ES-I3 (cell line): ENCODE data around the gene TRERF1.

ENCODE experiments used
- H3K36me3 ChIP-seq: 2 replicates; pipeline ENCODE4 v1.6.1; 2013; ENCODE audit warnings: mild to moderate bottlenecking, low read length, control low read depth, moderate library complexity; ENCODE audit not compliant: insufficient read depth
- H3K4me1 ChIP-seq: 2 replicates; pipeline ENCODE4 v1.6.1; 2013; ENCODE audit warnings: mild to moderate bottlenecking, control low read depth, low read length; ENCODE audit not compliant: insufficient read depth
- H3K9ac ChIP-seq: 2 replicates; pipeline ENCODE4 v1.6.1; 2013; ENCODE audit warnings: low read depth, mild to moderate bottlenecking, low read length, moderate library complexity
- H3K9me3 ChIP-seq: 2 replicates; pipeline ENCODE4 v1.6.1; 2013; ENCODE audit warnings: mild to moderate bottlenecking, low read length, moderate library complexity; ENCODE audit not compliant: control insufficient read depth, insufficient read depth

TRERF1 gene

DNA sequence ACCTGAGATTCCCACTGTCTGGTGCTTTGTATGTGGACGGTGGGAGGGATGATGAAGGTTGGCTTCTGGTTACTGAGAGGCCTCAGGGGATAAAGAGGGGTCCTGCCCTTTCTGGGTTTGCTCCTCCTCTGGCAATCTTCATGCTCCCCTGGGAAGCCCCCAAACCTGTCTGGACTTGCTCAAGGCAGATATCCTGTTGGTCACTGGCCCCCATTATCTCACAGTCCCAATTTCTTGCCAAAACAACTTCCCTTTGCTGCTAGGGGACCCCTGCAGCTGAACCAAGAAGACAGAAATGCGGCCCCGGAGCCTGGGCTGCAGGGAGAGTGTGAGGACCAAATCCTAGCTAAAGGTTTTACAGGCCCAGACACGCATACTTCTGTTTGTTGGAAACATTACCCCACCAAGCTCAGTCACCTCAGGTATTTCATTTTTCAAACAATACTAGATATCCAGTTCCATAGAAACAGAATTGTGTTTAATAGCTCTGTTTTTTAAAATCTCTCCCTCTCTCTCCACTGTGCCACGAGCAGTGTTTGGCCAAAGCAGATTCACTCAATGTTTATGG, 170.7 kb downstream of the TRERF1 start:
- Histone ChIP-seq H3K36me3 (no peaks in the 10 kb centered on the region), H3K4me1 (peaks cover 16% of the 10 kb centered on the region), H3K9me3 (no peaks in the 10 kb centered on the region), H3K9ac (no peak overlapping the region)

DNA sequence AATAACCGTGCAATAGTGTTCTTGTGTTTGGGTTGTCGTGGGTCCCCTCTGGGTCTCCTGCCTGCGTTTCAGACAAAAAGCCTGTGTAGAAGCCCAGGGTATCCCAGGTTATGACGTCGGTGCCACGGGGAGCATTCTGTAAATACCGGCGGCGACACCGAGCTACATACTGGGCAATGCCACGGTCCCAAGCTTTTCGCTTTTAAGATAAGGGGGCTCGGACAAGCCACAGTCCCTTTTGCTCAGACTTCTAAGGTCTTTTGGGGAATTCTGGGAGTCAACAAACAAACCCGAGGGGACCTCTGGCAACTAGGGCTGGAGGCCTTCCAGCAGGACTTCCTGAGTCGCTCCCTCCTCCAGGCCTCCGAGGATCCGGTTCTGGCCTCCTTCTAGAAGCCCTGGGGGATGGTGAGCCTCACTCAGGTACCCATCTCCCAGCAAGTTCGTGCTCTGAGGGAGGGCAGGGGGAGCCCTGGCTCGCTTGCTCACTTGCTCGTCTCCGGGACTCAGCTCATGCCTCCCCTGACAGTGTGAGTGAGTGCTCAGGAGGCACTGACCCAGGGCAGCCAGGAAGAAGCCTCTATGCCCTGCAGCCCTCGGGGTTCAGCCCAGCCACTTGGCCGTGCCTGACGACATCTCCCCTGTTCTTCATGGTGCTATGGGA, 171.6 kb downstream of the TRERF1 start:
- H3K4me1 ChIP-seq, result peaks cover 17% of the 10 kb centered on the region
- no peaks in the 10 kb centered on the region for H3K9me3 ChIP-seq
- H3K9ac ChIP-seq, result no peak overlapping the region
- no peaks in the 10 kb centered on the region for H3K36me3 ChIP-seq

DNA sequence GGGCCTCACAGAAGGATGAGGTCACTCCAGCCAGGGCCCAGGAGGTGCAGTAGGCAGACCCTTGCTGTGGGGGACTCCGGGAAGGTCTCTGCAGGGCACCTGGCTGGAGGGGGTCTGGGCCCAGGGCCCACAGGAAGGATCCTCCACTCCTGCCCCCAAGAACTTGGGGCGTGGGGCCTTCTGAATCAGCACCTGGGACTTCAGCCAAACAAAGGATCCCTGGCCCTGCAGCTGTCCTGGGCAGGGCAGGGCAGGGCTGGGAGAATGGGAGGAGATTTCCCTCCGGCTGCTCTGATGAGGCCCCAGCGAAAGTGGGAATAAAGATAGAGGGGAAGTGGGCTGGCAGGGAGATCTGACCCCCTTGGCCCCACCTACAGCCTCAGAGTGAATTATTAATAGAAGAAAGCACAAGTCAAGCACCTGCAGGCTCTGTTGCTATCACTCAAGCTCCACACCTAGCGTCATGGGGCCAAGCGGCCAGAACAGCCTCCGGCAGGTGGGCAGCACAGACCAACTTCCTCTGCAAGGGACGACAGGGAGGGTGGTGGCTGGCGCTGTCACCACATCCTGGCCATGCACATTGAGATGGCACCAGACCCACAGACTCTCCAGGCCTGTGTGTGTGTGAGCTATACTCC, 172.5 kb downstream of the TRERF1 start:
- peaks cover 17% of the 10 kb centered on the region for H3K4me1 ChIP-seq
- no peaks in the 10 kb centered on the region for H3K9me3 ChIP-seq
- H3K9ac ChIP-seq, result no peak overlapping the region
- H3K36me3 ChIP-seq, result no peaks in the 10 kb centered on the region

DNA sequence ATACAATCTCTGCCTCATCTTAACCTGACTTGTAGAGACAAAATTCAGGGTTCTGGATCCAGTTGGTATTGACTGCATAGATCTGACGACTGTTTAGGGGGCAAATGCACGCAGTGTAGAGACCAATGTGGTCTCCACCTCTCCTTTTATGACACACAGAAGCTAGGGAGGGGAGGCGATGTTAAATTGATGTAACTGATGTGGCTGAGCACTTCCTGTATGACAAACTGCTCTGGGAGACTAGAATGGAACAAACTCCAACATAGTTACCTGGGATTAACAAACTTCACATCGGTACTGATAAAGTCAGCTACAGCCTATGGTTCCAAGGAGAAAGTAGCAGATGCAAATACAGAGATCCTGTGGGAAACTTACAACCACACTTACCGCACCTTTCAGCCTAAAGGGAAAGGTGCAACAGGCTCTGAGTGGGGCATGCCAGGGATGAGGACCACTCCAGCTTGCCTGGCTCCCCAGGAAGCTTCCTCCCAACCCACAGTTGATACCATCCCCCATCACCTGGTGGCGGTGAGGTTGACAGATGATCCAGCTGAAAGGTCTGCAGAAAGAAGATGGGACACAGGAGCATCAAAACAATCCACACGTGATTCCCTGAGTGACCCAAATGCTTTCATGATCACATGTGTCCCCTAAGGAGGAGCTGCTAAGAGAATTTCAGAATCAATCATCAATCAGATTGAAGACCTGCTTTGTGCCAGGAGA, 173.4 kb downstream of the TRERF1 start:
- no peaks in the 10 kb centered on the region for H3K9me3 ChIP-seq
- H3K36me3 ChIP-seq, result no peaks in the 10 kb centered on the region
- H3K9ac ChIP-seq, result no peak overlapping the region
- peaks cover 17% of the 10 kb centered on the region for H3K4me1 ChIP-seq

DNA sequence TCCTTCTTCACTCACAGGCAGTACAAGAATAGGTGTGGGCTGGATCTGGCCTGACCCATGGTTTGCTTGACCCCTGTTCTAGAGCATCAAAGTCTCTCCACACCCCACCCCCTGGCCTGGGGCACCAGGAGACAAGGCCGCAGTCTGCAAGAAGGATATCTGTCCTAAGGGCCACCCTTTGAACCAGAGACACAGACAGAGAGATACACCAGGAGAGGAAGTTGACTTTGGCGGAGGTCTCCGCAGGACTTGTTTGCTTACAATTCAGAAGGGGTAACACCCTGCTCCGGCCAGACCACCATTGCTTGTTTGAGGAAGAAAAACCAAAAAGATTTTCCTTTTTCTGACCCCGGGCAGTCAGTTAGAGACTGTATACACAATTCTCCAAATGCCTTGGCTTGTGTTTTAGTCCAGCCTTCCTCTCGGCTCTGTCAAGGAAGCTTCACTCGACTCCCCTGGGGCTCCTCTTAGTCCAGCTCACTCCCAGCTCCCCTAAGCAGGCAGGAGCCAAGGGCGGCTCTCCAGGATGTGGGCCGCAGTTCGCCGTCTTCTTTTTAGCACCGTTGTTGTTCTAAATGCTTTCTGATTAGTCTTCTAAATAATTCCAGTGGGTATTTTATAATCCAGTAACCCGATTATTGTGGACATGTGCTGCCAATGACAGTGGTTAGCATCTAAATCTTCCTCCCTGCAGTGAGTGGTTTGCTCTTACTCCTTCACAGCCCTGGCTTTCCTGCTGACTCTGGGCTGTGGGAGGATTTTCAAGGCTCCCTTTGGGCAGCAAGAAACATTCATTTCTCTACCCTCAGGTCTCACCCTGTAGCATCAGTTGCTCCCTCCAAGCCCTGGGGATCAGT, 175.5 kb downstream of the TRERF1 start:
- H3K9me3 ChIP-seq, result no peaks in the 10 kb centered on the region
- peaks cover 17% of the 10 kb centered on the region for H3K4me1 ChIP-seq
- H3K36me3 ChIP-seq, result no peaks in the 10 kb centered on the region
- H3K9ac ChIP-seq, result no peak overlapping the region

DNA sequence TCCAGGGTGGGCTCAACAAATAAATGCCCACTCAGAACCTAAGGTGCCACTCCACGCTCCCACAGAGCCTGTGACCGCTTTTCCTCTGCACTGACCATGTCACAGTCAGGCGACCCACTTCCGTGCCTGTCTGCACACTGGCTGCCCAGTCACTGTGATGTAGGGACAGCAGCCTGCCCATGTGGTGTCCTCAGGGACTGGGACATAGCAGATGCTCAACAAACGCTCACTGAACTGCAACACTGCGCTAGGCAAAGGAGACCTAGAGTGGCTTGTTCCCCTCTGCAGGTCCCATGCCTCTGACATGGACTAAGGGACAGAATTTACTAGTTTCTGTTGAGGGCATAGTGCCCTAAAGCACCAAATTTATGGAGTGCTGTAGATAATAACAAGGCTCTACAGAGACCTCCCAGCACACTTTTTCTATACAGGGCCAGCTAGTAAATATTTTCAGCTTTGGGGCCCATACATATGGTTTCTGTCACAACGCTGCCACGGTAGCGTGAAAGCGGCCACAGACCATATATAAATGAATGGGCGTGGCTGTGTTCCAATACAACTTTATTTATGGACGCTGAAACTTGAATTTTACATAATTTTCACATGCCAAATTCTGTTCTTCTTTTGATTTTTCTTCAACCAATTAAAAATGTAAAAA, 176.2 kb downstream of the TRERF1 start:
- Histone ChIP-seq H3K9ac (no peak overlapping the region), H3K4me1 (peaks cover 12% of the 10 kb centered on the region), H3K36me3 (no peaks in the 10 kb centered on the region), H3K9me3 (no peaks in the 10 kb centered on the region)

DNA sequence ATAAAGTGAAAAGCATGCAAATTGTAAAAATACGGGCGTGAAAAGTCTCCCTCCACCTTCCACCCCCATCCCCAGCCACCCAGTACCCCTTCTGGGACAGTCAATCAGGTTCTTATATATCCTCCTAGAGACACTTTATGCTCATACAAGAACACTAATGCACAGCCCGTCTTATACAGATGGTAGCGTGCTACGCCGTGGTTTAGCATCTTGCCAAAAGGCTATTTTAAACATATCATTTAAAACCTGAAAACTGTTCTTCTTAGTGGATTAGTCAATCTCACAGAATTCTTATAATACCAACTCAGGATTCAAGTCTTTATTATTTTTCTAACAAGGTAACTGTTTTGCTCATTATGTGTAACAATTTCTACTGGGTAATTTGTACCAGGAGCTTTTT, 176.8 kb downstream of the TRERF1 start:
- H3K4me1 ChIP-seq, result peaks cover 9% of the 10 kb centered on the region; the same call in 1 of the 2 replicates
- no peak overlapping the region for H3K9ac ChIP-seq
- H3K36me3 ChIP-seq, result no peaks in the 10 kb centered on the region
- no peaks in the 10 kb centered on the region for H3K9me3 ChIP-seq

DNA sequence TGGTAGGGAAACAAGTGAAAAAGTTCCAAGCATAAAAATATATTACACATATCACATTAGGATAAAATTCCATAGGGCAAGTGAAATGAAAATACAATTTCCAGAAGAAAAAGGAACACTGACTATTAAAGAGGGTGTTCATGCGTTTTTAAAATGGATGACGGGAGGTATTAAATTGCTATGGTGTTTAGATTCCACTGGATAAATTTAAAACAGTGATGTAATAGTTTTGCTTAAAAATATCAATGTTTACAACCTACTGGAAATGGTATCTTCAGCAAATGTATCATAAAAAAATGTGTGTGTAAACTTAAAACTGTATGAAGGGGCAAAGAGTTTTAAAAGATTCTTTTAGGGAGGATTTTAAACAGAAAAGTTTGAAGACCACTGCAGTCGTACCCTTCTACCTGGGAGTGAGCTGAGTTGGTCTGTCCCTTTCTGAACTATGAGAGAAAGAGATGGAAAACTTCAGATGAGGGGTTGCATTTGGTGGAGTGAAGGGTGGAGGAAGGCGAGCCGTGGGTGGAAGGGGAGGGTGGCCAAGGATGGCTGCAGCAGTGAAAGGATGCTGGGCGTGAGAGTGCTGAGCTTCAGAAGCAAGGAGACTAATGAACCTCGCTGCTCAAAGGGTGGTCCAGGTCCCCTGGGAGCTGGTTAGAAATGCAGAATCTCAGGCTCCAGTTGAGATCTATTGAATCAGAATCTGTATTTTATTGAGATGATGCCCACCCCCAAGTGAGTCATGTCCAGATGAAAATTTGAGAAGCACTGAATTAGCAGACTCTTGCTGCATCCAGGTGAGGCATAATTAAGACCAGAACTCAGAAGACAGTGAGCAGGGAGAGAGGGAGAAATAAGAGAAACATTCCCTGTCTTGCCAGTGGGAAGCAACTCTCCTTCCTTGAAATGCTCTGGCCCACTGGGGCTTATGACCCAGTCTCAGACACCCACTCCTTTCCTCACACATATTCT, 179.6 kb downstream of the TRERF1 start:
- Histone ChIP-seq H3K9ac (no peak overlapping the region), H3K4me1 (peaks cover 9% of the 10 kb centered on the region; the same call in 1 of the 2 replicates), H3K36me3 (no peaks in the 10 kb centered on the region; the same call in 1 of the 2 replicates), H3K9me3 (no peaks in the 10 kb centered on the region)

DNA sequence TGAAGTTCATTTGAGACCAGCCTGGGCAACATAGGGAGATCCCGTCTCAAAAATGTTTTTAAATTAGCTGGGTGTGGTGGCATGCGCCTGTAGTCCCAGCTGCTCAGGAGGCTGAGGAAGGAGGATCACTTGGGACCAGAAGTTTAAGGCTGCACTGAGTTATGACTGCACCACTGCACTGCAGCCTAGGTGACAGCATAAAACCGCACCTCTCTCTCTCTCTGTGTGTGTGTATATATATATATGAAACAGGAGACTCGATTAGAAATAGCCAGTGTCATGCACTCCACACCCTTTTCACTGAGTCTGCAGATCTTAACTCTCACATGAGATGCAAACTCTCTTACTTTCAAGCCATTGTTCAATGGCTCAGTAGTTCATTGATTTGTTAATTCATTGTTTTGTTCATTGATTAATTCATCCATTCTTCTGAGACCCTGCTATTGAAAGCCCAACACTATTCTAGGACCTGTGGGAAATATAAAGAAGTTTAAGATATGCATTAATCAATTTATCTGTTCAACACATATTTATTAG, 181.7 kb downstream of the TRERF1 start:
- no peak overlapping the region for H3K9ac ChIP-seq
- no peaks in the 10 kb centered on the region; the same call in 1 of the 2 replicates for H3K36me3 ChIP-seq
- H3K9me3 ChIP-seq, result no peaks in the 10 kb centered on the region
- no peaks in the 10 kb centered on the region for H3K4me1 ChIP-seq

DNA sequence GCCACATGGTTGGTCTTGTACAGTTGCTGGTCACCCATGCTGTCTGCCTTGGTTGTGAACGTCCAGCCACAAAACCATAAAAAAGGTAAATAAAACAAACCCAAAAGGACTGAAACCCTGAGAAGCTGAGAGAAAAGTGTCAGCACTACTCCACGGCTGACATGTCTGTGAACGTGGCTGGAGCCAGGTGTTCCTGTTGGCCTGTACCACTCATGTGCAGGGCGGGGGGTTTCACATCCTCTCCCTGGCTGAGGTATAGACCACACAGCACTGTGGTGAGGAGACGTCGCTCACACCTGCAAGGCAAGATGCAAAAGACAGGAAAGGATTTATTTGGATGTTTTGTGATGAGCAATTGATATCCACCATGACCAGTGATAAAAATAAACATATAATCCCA, 182.2 kb downstream of the TRERF1 start:
- Histone ChIP-seq H3K9ac (no peak overlapping the region), H3K36me3 (no peaks in the 10 kb centered on the region; the same call in 1 of the 2 replicates), H3K9me3 (no peaks in the 10 kb centered on the region), H3K4me1 (no peaks in the 10 kb centered on the region)

DNA sequence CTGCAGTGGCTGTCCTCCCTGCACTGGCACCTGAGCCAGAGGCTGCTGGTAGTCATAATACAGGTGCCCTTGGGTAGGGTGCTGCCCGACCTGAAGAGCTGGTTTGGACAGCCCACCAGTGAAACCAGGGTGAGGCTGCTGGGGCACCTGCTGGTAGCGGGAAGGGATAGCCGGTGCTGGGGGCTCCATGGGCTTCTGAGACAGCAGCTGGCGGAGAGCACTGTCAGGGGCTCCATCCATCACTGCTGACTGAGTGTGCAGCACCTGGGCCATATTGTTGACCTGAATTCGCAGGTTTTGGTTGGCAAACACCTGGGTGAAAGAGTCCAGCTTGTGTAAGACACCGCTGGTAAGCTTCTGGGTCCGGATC, 182.9 kb downstream of the TRERF1 start:
- H3K9me3 ChIP-seq, result no peaks in the 10 kb centered on the region
- H3K9ac ChIP-seq, result no peak overlapping the region
- no peaks in the 10 kb centered on the region; the same call in 1 of the 2 replicates for H3K36me3 ChIP-seq
- H3K4me1 ChIP-seq, result no peaks in the 10 kb centered on the region

DNA sequence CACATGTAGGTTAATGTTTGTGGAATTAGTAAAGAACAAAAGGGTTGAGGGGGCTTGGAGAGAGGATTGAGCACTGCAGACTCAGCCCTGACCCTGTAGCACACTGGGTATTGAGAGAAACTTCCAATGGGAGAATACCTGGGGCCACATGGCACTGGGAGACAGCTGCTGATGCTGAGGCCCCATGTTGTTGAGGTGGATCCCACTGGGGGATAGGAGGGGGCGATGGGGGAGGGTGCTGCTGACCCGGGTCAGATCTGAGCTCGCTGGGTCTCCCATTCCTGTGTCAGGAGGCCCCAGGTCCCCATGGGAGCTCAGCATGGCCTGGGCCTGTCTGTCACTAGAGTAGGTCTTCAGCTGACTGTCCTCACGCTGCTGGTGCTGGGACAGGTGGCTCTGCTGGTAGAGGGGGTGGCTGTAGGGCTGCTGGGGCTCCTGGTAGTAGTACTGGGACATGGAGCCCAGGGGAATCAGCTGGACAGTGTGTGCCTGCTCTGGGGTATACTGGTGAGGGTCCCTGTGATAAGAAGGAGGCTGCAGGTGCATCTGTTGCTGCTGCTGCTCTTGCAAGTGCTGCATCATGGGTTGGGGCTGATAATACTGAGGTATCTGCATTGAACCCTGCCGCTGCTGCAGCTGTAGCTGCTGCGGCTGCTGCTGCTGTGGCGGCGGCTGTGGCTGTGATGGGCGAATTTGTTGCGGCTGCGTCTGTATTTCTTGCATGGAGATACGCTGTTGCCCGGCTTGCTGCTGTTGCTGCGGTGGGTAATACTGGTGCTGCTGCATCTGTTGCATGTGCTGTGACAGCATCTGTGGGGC, 183.5 kb downstream of the TRERF1 start:
- H3K36me3 ChIP-seq, result no peaks in the 10 kb centered on the region; the same call in 1 of the 2 replicates
- no peaks in the 10 kb centered on the region for H3K9me3 ChIP-seq
- H3K9ac ChIP-seq, result no peak overlapping the region
- 0 out of 2 replicates have a peak, but pooled peaks cover under 1% of the 10 kb centered on the region for H3K4me1 ChIP-seq
